DLD1 (cell line): ENCODE data around the gene BAHCC1.

ENCODE experiments used
- in situ Hi-C: cut with HindIII; loops from 2 replicates; pipeline ENCODE4 v1.10.0; 2017; ENCODE audit warnings: low sequenced_read_pairs

Gene BAHCC1

GRCh38 chr17:81440051-81440471 lies 44.8 kb downstream of the BAHCC1 start:
- in situ Hi-C loops: no loop called here

DNA sequence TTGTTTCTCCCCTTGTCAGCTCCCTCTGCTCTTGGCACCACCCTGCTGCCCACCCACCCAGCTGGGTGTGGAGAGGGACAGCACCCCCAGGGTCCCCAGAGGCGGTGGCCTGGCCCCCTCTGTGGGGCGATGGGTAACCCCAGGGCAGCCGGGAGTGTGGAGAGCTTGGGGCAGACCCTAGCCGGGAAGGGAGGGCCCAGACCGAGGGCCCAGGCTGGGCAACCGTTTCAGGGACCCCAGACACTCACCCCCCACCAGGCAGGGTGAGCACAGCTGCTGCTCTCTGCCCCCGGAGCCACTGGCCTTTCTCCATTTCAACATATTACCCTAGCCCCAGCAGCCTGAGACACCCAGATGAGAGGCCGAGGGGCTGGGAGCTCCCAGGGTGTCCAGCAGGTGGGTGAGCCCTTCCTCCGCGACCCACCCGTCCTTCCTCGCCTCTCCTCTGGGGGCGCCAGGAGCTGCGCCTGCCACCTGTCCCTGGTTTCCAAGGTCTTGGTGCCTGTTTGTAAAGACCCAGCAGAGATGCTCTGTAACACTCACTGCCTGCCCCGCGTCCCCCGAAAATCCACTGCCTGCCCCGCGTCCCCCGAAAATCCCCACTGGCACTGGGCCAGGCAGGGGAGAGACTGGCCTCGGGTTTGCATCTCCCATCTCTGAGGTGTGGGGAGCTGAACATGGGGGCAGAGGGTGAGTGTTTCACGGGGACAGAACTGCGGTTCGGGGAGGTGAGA lies 45.4 kb downstream of the BAHCC1 start:
- in situ Hi-C loops: no loop called here

DNA sequence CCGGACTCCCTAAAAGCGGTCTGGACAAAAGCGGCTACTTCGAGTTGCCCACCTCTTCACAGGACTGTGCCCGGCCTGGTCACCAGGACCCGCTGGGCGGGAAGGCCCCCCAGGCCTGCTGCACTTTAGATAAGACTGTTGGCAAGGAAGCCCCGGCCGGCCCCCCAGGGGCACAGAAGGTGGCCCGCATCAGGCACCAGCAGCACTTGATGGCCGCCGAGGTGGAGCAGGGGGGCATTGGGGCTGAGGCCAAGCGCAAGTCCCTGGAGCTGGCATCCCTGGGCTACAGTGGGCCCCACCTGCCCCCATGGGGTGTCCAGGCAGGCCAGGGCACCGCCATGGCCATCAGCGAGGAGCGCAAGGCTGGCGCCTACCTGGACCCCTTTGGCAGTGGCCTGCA lies 47.5 kb downstream of the BAHCC1 start:
- in situ Hi-C loops: no loop called here

GRCh38 chr17:81443269-81443668 lies 48.0 kb downstream of the BAHCC1 start:
- in situ Hi-C loops: no loop called here

GRCh38 chr17:81444610-81445339 lies 49.5 kb downstream of the BAHCC1 start:
- in situ Hi-C loops: no loop called here

GRCh38 chr17:81445642-81446503 lies 50.6 kb downstream of the BAHCC1 start:
- in situ Hi-C loops: no loop called here

DNA sequence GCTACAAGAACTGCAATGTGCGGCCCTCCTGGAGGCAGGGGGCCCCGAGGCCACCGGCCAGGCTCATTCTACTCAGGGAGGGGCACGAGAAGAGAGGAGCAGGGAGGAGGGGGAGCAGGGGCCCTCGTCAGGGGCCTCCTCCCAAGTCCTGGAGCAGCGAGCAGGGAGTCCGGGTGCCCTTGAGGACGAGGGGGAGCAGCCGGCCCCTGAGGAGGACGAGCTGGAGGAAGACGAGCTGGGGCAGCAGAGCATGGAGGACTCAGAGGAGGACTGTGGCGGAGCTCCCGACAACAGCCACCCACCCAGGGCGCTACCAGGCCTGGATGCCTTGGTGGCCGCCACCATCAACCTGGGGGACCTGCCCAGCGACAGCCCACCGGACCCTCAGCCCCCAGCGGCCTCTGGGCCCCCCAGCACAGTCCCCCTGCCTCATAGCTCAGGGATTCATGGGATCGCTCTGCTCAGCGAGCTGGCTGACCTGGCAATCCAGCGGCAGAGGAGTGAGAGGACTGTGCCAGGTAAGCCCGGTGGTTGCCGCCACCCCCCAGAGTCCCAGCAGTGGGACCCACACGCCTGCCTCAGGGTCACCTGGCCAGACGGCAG lies 52.2 kb downstream of the BAHCC1 start:
- in situ Hi-C loops: no loop called here

DNA sequence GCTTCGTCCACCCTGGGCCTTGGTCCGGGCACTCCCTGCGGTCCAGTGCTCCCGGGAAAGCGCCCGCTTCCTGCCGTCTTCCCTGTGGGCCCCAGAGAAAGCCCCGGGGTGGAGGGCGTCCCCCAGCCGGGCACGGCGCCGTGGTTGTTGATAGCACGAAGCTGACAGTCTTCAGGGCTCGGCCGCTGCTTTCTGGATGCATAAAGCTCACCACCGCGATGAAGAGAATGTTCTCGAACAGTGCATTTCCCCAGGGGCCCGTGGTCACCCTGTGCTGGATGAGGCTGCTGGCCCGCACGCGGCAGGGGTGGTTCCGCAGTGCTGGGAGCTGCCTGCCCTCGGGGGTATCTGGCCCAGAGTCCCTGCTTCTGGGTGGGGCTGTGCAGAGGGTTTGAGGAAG lies 53.2 kb downstream of the BAHCC1 start:
- in situ Hi-C loops: no loop called here

DNA sequence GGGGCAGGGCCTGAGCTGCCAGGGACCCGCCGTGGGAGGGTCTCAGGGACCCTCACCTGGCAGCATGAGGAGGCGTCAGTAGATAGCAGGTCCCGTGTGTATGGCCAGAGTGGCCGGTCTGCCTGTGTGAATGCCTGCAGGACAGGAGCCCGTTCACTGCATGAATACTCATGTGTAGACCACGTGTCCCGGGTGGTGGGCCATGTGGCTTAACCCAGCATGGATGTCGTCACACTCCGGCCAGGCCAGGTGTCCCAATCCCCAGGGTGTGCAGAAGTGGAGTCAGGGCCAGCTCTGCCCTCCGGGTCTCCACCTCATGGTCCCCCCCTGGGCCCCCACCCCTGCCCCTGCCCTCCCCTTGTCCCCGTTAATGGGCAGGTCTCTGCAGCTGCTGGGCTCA lies 53.7 kb downstream of the BAHCC1 start:
- in situ Hi-C loops: no loop called here

DNA sequence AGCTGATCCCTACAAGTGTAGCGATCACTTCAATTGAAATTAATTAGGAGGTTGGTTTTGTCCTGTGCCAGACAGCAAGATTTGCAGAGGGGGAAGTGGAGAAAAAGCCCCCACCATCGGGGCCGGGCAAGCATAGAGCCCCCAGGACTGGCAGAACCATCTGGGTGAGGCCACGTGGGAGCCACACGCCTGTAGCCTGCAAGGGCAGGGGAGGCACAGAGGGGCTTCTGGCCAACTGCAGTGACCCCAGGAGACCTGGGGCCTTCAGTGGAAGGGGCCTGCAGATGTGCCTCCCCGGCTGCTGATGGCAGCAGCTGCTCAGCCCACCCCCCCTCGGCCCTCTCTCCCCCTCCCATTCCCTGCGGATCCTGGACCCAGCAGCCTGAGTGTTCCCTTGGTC lies 54.1 kb downstream of the BAHCC1 start:
- in situ Hi-C loops: no loop called here

- in situ Hi-C loops: no loop called here
These were observed 56.6 kb downstream of the BAHCC1 start for GRCh38 chr17:81451823-81452222.

DNA sequence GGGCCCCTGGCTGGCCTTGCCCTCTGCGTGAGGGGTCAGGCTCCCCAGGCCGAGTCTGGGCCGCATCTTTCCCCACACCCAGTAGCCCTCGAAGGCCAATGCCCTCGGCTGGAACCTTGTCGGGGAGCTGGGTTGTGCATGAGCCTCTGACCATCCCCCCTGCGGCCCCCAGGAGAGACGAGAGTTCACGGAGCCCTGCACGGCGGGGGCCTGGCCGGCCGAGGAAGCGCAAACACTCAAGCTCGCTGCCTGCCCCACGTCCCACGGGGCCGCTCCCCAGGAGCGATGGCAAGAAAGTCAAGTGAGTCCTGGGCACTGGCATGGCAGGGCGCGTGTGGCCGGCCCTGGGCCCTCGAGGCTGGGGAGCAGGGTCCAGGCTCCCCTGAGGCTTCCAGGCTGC lies 57.3 kb downstream of the BAHCC1 start:
- in situ Hi-C loops: no loop called here

GRCh38 chr17:81453076-81453475 lies 57.8 kb downstream of the BAHCC1 start:
- in situ Hi-C loops: no loop called here

DNA sequence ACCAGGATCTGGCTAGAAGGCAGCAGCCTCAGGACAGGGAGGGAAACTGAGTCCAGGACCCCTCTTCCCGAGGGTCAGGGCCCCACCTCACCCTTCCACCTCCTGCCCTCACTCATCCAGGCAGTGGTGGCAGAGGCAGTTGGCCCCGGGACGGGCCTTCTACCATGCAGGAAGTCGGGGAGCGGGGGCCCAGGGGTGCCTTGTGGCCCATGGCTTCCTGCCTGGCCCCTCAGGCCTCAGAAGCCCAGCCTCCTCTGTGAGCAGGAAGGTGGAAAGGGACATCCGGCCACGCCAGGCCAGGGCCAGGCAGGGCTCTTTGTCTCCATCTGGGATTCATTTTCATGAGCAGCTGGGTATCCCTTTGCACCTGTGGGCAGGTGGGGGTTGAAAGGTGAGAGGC lies 58.5 kb downstream of the BAHCC1 start:
- in situ Hi-C loops: no loop called here

DNA sequence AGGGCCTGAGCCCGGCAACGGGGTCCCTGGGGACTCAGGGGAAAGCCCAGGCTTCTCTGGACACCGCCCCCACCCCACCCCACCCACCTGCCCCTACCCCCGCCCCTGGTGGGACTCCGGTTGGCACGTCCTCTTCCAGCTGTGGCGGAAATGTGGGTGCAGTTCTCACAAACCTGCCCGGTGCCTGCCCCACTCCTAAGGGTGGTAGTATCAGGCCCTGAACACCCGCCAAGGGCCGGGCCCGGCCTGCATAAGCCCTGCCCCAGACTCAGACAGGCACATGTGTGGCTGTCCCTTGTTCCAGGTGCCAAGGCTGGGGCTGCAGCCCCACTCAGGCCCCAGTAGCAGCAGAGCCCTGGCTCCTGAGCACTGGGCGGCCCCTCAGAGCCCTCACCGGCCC lies 59.2 kb downstream of the BAHCC1 start:
- in situ Hi-C loops: no loop called here

- in situ Hi-C loops: no loop called here
These were observed 60.1 kb downstream of the BAHCC1 start for GRCh38 chr17:81455387-81455786.

GRCh38 chr17:81456091-81456490 lies 60.8 kb downstream of the BAHCC1 start:
- in situ Hi-C loops: no loop called here

DNA sequence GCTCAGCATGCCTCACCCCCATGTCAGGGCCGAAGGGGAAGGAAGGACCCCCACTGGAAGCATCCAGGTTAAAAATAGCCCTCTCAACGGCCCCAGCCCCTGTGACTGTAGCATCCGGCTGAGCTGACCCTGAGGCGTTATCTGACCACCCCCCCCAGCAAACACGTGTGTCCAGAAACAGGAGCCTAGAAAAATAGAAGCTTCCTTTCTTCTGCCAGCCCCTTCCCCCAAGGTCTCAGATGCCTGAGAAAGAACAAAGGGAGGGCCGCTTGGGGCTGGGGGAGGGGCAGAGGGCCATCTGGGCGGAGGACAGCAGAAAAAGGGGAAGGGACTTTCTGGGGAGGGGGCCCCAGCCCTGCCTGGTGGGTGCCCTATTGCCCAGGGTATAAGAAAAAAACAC lies 61.5 kb downstream of the BAHCC1 start:
- in situ Hi-C loops: no loop called here

- in situ Hi-C loops: no loop called here
These were observed 62.1 kb downstream of the BAHCC1 start for GRCh38 chr17:81457401-81457800.

DNA sequence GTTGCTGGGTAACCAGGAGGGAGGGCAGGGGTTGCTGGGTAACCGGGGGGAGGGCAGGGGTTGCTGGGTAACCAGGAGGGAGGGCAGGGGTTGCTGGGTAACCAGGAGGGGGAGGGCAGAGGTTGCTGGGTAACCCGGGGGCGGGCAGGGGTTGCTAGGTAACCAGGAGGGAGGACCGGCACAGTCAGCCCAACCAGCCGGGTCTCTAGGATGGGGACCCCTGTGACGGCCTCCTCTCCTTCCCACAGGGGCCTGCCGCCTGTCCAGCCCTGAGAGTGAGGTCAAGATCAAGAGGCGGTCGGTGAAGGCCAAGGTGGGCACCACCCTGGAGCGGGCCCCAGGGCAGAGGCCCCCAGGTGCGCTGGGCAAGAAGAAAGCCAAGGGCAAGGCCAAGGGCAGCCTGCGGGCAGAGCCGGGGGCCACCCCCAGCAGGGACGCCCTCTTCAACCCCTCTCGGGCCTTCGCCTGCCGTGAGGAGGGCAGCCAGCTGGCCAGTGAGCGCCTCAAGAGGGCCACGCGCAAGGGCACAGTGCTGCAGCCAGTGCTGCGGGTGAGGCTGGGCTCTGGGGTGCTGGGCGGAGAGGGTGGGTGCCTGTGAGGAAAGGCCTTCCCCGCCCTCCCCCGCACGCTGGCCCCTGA lies 62.8 kb downstream of the BAHCC1 start:
- in situ Hi-C loops: no loop called here

DNA sequence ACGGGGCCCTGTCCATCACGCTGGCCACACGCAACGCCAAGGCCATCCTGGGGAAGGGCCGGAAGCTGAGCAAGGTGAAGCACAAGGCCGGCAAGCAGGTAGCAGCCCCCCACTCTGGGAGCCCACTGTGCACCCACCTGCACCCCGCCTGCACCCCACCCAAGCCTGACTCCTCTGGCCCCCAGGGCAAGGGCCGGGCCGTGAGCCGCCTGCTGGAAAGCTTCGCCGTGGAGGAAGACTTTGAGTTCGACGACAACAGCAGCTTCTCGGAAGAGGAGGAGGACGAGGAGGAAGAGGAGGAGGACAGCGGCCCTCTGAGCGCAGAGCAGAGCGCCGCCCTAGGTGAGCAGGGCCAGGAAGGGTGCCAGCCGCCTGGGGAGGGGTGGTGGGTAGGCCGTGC lies 63.4 kb downstream of the BAHCC1 start:
- in situ Hi-C loops: no loop called here
